GM12873 (cell line): Measurements from ENCODE around the gene SLC44A1.

Experiments
- CTCF ChIP-seq: IDR thresholded peaks from 2 replicates; pipeline ENCODE4 v1.5.1; 2012; ENCODE audit warnings: low read depth, mild to moderate bottlenecking, moderate library complexity, low read length, control low read depth; ENCODE audit not compliant: insufficient read depth; ENCODE audit errors: missing control alignments

The SLC44A1 gene

GRCh38 chr9:105355781-105356180 lies 111.3 kb downstream of the SLC44A1 start:
- TF ChIP-seq CTCF = peak; percentile 26

GRCh38 chr9:105357937-105358336 lies 113.5 kb downstream of the SLC44A1 start:
- TF ChIP-seq CTCF = no peak

- no peak for TF ChIP-seq CTCF
These were observed 115.4 kb downstream of the SLC44A1 start for GRCh38 chr9:105359892-105360291.

- TF ChIP-seq CTCF = no peak
These were observed 115.9 kb downstream of the SLC44A1 start for GRCh38 chr9:105360344-105360743.

- no peak for TF ChIP-seq CTCF
These were observed 117.4 kb downstream of the SLC44A1 start for GRCh38 chr9:105361873-105362272.

GRCh38 chr9:105362470-105362869 lies 118.0 kb downstream of the SLC44A1 start:
- no peak for TF ChIP-seq CTCF

- TF ChIP-seq CTCF = no peak
These were observed 119.4 kb downstream of the SLC44A1 start for GRCh38 chr9:105363837-105364236.
